ENCODE results near the gene ARHGAP25.

DNA sequence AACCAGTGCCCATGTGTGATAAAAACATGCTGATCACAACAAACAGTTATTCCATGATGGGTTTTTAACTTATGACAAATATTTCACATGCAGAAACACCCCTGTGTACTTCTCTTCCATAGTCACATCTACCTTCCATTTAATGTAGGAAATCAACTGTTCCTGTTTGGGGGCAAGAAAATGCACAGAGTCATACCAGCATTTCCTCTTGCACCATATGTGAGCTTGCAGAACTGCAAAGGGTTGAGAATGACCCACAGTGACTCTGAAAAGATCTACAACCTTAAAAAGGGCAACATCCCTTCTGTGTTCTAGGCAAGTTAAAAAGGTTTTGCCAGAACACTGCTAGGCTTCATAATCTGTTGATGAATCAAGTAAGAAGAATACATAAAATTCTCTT, 126.7 kb downstream of the ARHGAP25 start:
- TF ChIP-seq POLR2AphosphoS5 (IDR thresholded peaks at IDR 0.05; ENCODE audit: low read depth, low read length), result no peak
- TF ChIP-seq TAF1 (IDR thresholded peaks at IDR 0.05; ENCODE audit: borderline replicate concordance, low read depth, low read length), result no peak

Data from GM12892 (cell line).